Measurements from ENCODE around the gene ACADS. TPM values are rescaled to one million over a fixed set of nuclear protein-coding genes. Genes with fewer than 3 reads are reported as not detected.
A peak's percentile ranks its signal among the peaks of the same experiment; 100 is the strongest.

ACADS gene
- total RNA-seq, 1 experiment from 2014 or later = 2.1 TPM

GRCh38 chr12:120705618-120706017, 20.0 kb upstream of the ACADS start:
- Mint-ChIP-seq H3K4me3 (ENCODE audit: unreplicated experiment) (no peak overlapping the region), H3K27me3 (ENCODE audit: insufficient read depth, unreplicated experiment) (no peaks in the 10 kb centered on the region), H3K36me3 (ENCODE audit: insufficient read depth, unreplicated experiment) (peaks cover 16% of the 10 kb centered on the region), H3K4me1 (ENCODE audit: insufficient read depth, unreplicated experiment) (peaks cover 9% of the 10 kb centered on the region), H3K27ac (ENCODE audit: low read depth, unreplicated experiment) (no peak overlapping the region), H3K9me3 (ENCODE audit: unreplicated experiment) (no peaks in the 10 kb centered on the region)
- intact Hi-C loops (cut with micrococcal nuclease) = no loop called here
- no peak for DNase-seq (ENCODE audit: unreplicated experiment)
- no peak for TF ChIP-seq CTCF (IDR thresholded peaks at IDR 0.05; ENCODE audit: unreplicated experiment)
- no TSS peak for BruUV-seq (replicated peaks)
- ChIA-PET POLR2A (interaction anchor here (0.6 to 1.0 kb wide), 3 partner anchors 8 to 258 kb away, joined by 3 to 4 read pairs (median 3); no protein-coding TSS in a partner anchor), CTCF (no interaction called here)

- Mint-ChIP-seq H3K4me1 (ENCODE audit: insufficient read depth, unreplicated experiment) (peaks cover 9% of the 10 kb centered on the region), H3K27ac (ENCODE audit: low read depth, unreplicated experiment) (no peak overlapping the region), H3K4me3 (ENCODE audit: unreplicated experiment) (no peak overlapping the region), H3K9me3 (ENCODE audit: unreplicated experiment) (no peaks in the 10 kb centered on the region), H3K27me3 (ENCODE audit: insufficient read depth, unreplicated experiment) (no peaks in the 10 kb centered on the region), H3K36me3 (ENCODE audit: insufficient read depth, unreplicated experiment) (peaks cover 12% of the 10 kb centered on the region)
- BruUV-seq (replicated peaks) = no TSS peak
- TF ChIP-seq CTCF (IDR thresholded peaks at IDR 0.05; ENCODE audit: unreplicated experiment) = no peak
- intact Hi-C loops (cut with micrococcal nuclease) = no loop called here
- DNase-seq (ENCODE audit: unreplicated experiment) = no peak
- CTCF ChIA-PET = no interaction called here
- POLR2A ChIA-PET = interaction anchor here (0.6 to 1.0 kb wide), 3 partner anchors 8 to 397 kb away, joined by 3 to 4 read pairs (median 3); no protein-coding TSS in a partner anchor
Measured at GRCh38 chr12:120706029-120706428, 19.6 kb upstream of the ACADS start.

GRCh38 chr12:120708651-120709050, 17.0 kb upstream of the ACADS start:
- TF ChIP-seq CTCF (IDR thresholded peaks at IDR 0.05; ENCODE audit: unreplicated experiment) = no peak
- POLR2A ChIA-PET = interaction anchor here (0.7 to 4.8 kb wide), 4 partner anchors 16 to 171 kb away, joined by 3 to 46 read pairs (median 4); partner anchors contain the start of genes MLEC and POP5

GRCh38 chr12:120710031-120710804, 15.4 kb upstream of the ACADS start, which contains the start of gene UNC119B:
Gene UNC119B, plus strand, starts transcription at chr12:120710458. Its CDS starts 17 bp downstream, at chr12:120710475.
- POLR2A ChIA-PET = interaction anchor here (0.9 to 4.8 kb wide), 10 partner anchors 10 to 234 kb away, joined by 3 to 46 read pairs (median 3); partner anchors contain the start of genes MLEC and POP5
- Mint-ChIP-seq H3K9me3 (ENCODE audit: unreplicated experiment) (no peaks in the 10 kb centered on the region), H3K4me3 (ENCODE audit: unreplicated experiment) (peak within 1 kb of the TSS; percentile 89), H3K36me3 (ENCODE audit: insufficient read depth, unreplicated experiment) (peaks cover 17% of the 10 kb centered on the region), H3K4me1 (ENCODE audit: insufficient read depth, unreplicated experiment) (peaks cover 16% of the 10 kb centered on the region), H3K27ac (ENCODE audit: low read depth, unreplicated experiment) (peak within 1 kb of the TSS; percentile 55), H3K27me3 (ENCODE audit: insufficient read depth, unreplicated experiment) (no peaks in the 10 kb centered on the region)
- BruUV-seq (replicated peaks) = no TSS peak
- intact Hi-C loops (cut with micrococcal nuclease) = no loop called here
- peak; percentile 49 for DNase-seq (ENCODE audit: unreplicated experiment)
- CTCF ChIA-PET = interaction anchor here (0.7 to 2.6 kb wide), 8 partner anchors 10 to 261 kb away, joined by 3 to 15 read pairs (median 4); partner anchors contain the start of gene POP5
- no peak for TF ChIP-seq CTCF (IDR thresholded peaks at IDR 0.05; ENCODE audit: unreplicated experiment)

More at GRCh38 chr12:120708651-120709050, 17.0 kb upstream of the ACADS start:
- Mint-ChIP-seq H3K27ac (ENCODE audit: low read depth, unreplicated experiment) (no peak overlapping the region), H3K4me3 (ENCODE audit: unreplicated experiment) (no peak overlapping the region), H3K27me3 (ENCODE audit: insufficient read depth, unreplicated experiment) (no peaks in the 10 kb centered on the region), H3K4me1 (ENCODE audit: insufficient read depth, unreplicated experiment) (peaks cover 16% of the 10 kb centered on the region), H3K9me3 (ENCODE audit: unreplicated experiment) (no peaks in the 10 kb centered on the region), H3K36me3 (ENCODE audit: insufficient read depth, unreplicated experiment) (peaks cover 4% of the 10 kb centered on the region)
- no TSS peak for BruUV-seq (replicated peaks)
- CTCF ChIA-PET = interaction anchor here (1.0 to 2.6 kb wide), 5 partner anchors 13 to 263 kb away, joined by 3 to 10 read pairs (median 4); partner anchors contain the start of gene POP5
- intact Hi-C loops (cut with micrococcal nuclease) = no loop called here
- DNase-seq (ENCODE audit: unreplicated experiment) = no peak

All from MCF 10A (cell line).